Loucy (cell line): ENCODE measurements around the gene KRTAP19-4.

Source experiments
- H2AFZ ChIP-seq: fragments of 200-600 bp; sonication (generic); 2 replicates; pipeline ENCODE4 v1.6.0; 2016; ENCODE audit warnings: antibody characterized with exemption, mild to moderate bottlenecking, low read length, moderate library complexity
- H3F3A ChIP-seq: fragments of 200-600 bp; 2 replicates; pipeline ENCODE4 v1.6.0; 2016; ENCODE audit warnings: antibody characterized with exemption, low read depth, mild to moderate bottlenecking
- H3K27me3 ChIP-seq: fragments of 200-600 bp; sonication (generic); 2 replicates; pipeline ENCODE4 v1.6.1; 2014; ENCODE audit warnings: low read length, mild to moderate bottlenecking; ENCODE audit not compliant: insufficient read depth, poor library complexity, severe bottlenecking
- H3K36me3 ChIP-seq: fragments of 200-600 bp; sonication (generic); 2 replicates; pipeline ENCODE4 v1.6.1; 2016; ENCODE audit warnings: low read length; ENCODE audit not compliant: insufficient read depth
- H3K4me1 ChIP-seq: fragments of 200-600 bp; sonication (generic); 2 replicates; pipeline ENCODE4 v1.5.1; 2014; ENCODE audit warnings: low read length, mild to moderate bottlenecking; ENCODE audit not compliant: insufficient read depth, poor library complexity, severe bottlenecking
- H3K4me2 ChIP-seq: fragments of 200-600 bp; sonication (generic); 2 replicates; pipeline ENCODE4 v1.6.0; 2014; ENCODE audit warnings: antibody characterized with exemption, low read length, low read depth, mild to moderate bottlenecking; ENCODE audit not compliant: poor library complexity, severe bottlenecking
- H3K4me3 ChIP-seq: fragments of 200-600 bp; sonication (generic); 2 replicates; pipeline ENCODE4 v1.5.1; 2014; ENCODE audit warnings: low read length, mild to moderate bottlenecking, mixed read lengths; ENCODE audit not compliant: poor library complexity, severe bottlenecking
- H3K79me2 ChIP-seq: fragments of 200-600 bp; sonication (generic); 2 replicates; pipeline ENCODE4 v1.6.1; 2014; ENCODE audit warnings: low read length; ENCODE audit not compliant: insufficient read depth
- H3K9ac ChIP-seq: fragments of 200-600 bp; sonication (generic); 2 replicates; pipeline ENCODE4 v1.6.0; 2014; ENCODE audit warnings: mild to moderate bottlenecking, low read depth, low read length, moderate library complexity; ENCODE audit not compliant: poor library complexity, severe bottlenecking
- H3K9me2 ChIP-seq: fragments of 200-600 bp; sonication (generic); replicated peaks from 2 replicates; pipeline ENCODE4 v1.6.1; 2016; ENCODE audit warnings: low read depth, low read length, mixed read lengths
- H3K9me3 ChIP-seq: fragments of 200-600 bp; sonication (generic); 2 replicates; pipeline ENCODE4 v1.6.1; 2014; ENCODE audit warnings: mild to moderate bottlenecking, antibody characterized with exemption, low read length, low read depth; ENCODE audit not compliant: insufficient read depth
- H4K20me1 ChIP-seq: fragments of 200-600 bp; sonication (generic); 2 replicates; pipeline ENCODE4 v1.6.0; 2014; ENCODE audit warnings: antibody characterized with exemption, low read length, mild to moderate bottlenecking; ENCODE audit not compliant: insufficient read depth, poor library complexity, severe bottlenecking
- EZH2phosphoT487 ChIP-seq: fragments of 200-600 bp; IDR thresholded peaks from 2 replicates; pipeline ENCODE4 v1.6.1; 2018; ENCODE audit warnings: antibody characterized with exemption, mild to moderate bottlenecking, moderate library complexity, borderline replicate concordance
- TF ChIP-seq, protein P1 (sequence below): fragments of 200-600 bp; sonication (generic); conservative IDR thresholded peaks from 2 replicates; pipeline ENCODE4 v1.5.1; 2014; ENCODE audit warnings: mild to moderate bottlenecking, antibody characterized with exemption, low read length

KRTAP19-4 gene

DNA sequence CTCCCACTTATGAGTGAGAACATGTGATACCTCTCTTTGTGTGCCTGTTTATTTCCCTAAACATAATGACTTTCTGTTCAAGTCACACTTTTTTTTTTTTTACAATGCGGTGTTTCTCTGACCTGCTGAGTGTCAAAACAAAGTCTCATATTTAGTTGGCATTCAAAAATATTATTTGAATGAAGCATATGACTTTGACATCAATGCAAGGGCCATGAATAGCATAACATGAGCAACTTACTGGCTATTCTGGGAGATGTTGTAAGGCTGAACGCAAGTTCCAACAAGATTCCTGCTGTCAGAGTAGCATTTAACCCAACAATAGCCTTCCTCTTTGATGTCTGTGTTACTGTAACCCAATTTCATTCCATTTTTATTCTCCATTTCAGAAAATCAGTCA, 14.8 kb downstream of the KRTAP19-4 start:
- peaks cover 2% of the 10 kb centered on the region; the same call in 1 of the 2 replicates for H3K9me3 ChIP-seq
- no peaks in the 10 kb centered on the region for H3K9me2 ChIP-seq
- TF ChIP-seq, protein P1, sequence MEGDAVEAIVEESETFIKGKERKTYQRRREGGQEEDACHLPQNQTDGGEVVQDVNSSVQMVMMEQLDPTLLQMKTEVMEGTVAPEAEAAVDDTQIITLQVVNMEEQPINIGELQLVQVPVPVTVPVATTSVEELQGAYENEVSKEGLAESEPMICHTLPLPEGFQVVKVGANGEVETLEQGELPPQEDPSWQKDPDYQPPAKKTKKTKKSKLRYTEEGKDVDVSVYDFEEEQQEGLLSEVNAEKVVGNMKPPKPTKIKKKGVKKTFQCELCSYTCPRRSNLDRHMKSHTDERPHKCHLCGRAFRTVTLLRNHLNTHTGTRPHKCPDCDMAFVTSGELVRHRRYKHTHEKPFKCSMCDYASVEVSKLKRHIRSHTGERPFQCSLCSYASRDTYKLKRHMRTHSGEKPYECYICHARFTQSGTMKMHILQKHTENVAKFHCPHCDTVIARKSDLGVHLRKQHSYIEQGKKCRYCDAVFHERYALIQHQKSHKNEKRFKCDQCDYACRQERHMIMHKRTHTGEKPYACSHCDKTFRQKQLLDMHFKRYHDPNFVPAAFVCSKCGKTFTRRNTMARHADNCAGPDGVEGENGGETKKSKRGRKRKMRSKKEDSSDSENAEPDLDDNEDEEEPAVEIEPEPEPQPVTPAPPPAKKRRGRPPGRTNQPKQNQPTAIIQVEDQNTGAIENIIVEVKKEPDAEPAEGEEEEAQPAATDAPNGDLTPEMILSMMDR: no peak
- no peak for TF ChIP-seq EZH2phosphoT487
- no peaks in the 10 kb centered on the region for H3F3A ChIP-seq
- no peak overlapping the region for H3K4me3 ChIP-seq
- H3K4me2 ChIP-seq: no peak overlapping the region
- no peaks in the 10 kb centered on the region for H4K20me1 ChIP-seq
- H3K4me1 ChIP-seq: no peaks in the 10 kb centered on the region
- H3K27me3 ChIP-seq: no peaks in the 10 kb centered on the region
- H2AFZ ChIP-seq: no peak overlapping the region
- no peak overlapping the region for H3K9ac ChIP-seq
- no peaks in the 10 kb centered on the region for H3K36me3 ChIP-seq
- H3K79me2 ChIP-seq: no peaks in the 10 kb centered on the region

DNA sequence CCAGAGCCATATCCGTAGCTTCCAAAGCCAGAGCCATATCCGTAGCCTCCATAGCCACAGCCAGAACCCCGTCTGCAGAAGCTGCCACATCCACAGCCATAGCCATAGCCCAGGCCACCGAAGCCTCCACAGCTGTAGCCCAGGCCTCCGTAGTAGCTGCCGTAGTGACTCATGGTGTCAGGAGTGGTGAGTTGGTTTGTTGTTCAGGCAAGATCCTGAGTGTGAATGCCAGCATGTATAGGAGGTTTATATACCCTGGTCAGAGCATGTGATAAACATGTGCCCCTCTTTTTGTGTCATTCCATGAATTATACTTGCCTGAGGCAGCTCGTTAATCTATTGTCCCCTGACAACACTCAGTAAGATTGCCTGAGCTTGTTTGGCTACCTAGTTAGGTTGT, 16.8 kb downstream of the KRTAP19-4 start, which contains the start of gene KRTAP19-1:
Gene KRTAP19-1, minus strand, starts transcription at position 223 of the 400 bp plus-strand sequence. Its CDS starts 50 bp downstream, at position 173.
- no peaks in the 10 kb centered on the region for H3K9me3 ChIP-seq
- H3F3A ChIP-seq: no peaks in the 10 kb centered on the region
- H3K4me2 ChIP-seq: no peak within 1 kb of the TSS
- no peak within 1 kb of the TSS for H2AFZ ChIP-seq
- H3K9ac ChIP-seq: no peak within 1 kb of the TSS
- no peak within 1 kb of the TSS for H3K4me3 ChIP-seq
- no peaks in the 10 kb centered on the region for H3K79me2 ChIP-seq
- no peaks in the 10 kb centered on the region for H4K20me1 ChIP-seq
- H3K27me3 ChIP-seq: no peaks in the 10 kb centered on the region
- TF ChIP-seq, protein P1: no peak
- TF ChIP-seq EZH2phosphoT487: no peak
- H3K36me3 ChIP-seq: no peaks in the 10 kb centered on the region
- no peaks in the 10 kb centered on the region for H3K4me1 ChIP-seq
- no peaks in the 10 kb centered on the region for H3K9me2 ChIP-seq

DNA sequence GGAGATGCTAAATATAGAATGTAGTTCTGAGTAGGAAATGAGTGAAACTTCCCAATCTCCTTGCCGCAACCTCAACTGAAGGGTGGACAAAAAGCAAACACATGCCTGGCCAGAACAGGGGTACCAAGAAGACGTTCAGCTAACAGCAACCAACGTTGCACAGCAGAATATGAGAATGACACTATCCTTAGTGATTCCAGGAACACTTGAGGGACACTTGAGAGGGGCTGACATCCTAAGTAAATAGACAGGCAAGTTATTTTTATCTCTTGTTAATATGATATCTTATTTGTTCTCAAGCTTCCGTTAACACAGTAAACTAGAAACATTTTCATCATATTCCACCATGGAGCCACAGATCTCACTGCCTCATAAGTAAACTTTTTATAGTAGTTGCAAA, 17.7 kb downstream of the KRTAP19-4 start:
- H4K20me1 ChIP-seq: no peaks in the 10 kb centered on the region
- H3K4me2 ChIP-seq: no peak overlapping the region
- TF ChIP-seq EZH2phosphoT487: no peak
- H3K9ac ChIP-seq: no peak overlapping the region
- no peak overlapping the region for H2AFZ ChIP-seq
- no peaks in the 10 kb centered on the region for H3F3A ChIP-seq
- H3K4me3 ChIP-seq: no peak overlapping the region
- H3K36me3 ChIP-seq: no peaks in the 10 kb centered on the region
- H3K79me2 ChIP-seq: no peaks in the 10 kb centered on the region
- no peaks in the 10 kb centered on the region for H3K27me3 ChIP-seq
- no peaks in the 10 kb centered on the region for H3K9me2 ChIP-seq
- no peaks in the 10 kb centered on the region for H3K9me3 ChIP-seq
- H3K4me1 ChIP-seq: no peaks in the 10 kb centered on the region

DNA sequence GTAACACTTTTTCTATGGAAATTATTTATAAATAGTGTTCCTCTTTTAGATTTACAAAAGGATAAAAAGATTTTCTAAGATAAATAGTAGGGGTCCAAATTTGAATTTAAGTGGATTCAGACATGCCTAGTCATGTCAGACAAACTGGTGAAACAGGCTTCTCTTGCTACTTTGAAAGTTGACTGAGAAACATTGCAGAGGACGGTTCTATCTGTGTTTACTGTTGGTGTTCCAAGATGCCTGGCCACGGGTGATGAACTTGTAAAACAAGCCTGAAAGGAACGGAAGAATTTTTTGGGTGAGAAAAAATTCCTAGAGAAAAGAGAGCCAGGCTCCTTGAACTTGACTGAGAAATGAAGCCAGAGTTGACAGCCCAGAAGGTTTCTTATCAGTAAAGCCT, 19.0 kb downstream of the KRTAP19-4 start:
- Histone ChIP-seq H3K9ac (no peak overlapping the region), H2AFZ (no peak overlapping the region), H3K4me2 (no peak overlapping the region), H3K4me3 (no peak overlapping the region), H3K36me3 (no peaks in the 10 kb centered on the region), H3K79me2 (no peaks in the 10 kb centered on the region), H3K27me3 (no peaks in the 10 kb centered on the region), H4K20me1 (no peaks in the 10 kb centered on the region), H3K9me3 (no peaks in the 10 kb centered on the region), H3F3A (no peaks in the 10 kb centered on the region), H3K4me1 (no peaks in the 10 kb centered on the region), H3K9me2 (no peaks in the 10 kb centered on the region)
- TF ChIP-seq EZH2phosphoT487: no peak
- TF ChIP-seq, protein P1: no peak
